Measurements from ENCODE around the gene ALPL.

DNA sequence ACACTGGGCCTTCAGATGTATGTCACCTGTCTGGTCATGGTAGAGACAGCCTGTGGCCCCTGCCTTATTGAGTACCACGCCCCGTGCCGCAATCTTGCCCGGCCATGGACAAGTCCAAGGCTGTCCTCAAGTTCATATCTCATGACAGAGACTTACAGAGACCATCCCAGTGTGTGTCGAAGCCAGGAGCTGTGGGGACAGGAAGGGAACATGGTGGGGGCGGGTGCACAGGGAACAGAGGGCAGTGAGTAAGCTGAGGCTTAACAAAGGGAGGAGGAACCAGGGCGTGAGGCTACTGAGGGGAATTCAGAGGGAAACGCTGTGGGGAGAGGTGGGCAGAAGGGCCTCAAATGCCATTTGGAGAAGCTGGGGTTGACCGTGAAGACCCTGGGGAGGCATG is 75.8 kb downstream of the ALPL start:
- TF ChIP-seq, protein P1, sequence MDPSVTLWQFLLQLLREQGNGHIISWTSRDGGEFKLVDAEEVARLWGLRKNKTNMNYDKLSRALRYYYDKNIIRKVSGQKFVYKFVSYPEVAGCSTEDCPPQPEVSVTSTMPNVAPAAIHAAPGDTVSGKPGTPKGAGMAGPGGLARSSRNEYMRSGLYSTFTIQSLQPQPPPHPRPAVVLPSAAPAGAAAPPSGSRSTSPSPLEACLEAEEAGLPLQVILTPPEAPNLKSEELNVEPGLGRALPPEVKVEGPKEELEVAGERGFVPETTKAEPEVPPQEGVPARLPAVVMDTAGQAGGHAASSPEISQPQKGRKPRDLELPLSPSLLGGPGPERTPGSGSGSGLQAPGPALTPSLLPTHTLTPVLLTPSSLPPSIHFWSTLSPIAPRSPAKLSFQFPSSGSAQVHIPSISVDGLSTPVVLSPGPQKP (IDR thresholded peaks at IDR 0.05; ENCODE audit: low read depth, low read length): no peak
- TF ChIP-seq CHD2 (IDR thresholded peaks at IDR 0.05; ENCODE audit: low read length, partially characterized antibody): no peak
- TF ChIP-seq JUN (IDR thresholded peaks at IDR 0.05): no peak
- TF ChIP-seq, protein P2, sequence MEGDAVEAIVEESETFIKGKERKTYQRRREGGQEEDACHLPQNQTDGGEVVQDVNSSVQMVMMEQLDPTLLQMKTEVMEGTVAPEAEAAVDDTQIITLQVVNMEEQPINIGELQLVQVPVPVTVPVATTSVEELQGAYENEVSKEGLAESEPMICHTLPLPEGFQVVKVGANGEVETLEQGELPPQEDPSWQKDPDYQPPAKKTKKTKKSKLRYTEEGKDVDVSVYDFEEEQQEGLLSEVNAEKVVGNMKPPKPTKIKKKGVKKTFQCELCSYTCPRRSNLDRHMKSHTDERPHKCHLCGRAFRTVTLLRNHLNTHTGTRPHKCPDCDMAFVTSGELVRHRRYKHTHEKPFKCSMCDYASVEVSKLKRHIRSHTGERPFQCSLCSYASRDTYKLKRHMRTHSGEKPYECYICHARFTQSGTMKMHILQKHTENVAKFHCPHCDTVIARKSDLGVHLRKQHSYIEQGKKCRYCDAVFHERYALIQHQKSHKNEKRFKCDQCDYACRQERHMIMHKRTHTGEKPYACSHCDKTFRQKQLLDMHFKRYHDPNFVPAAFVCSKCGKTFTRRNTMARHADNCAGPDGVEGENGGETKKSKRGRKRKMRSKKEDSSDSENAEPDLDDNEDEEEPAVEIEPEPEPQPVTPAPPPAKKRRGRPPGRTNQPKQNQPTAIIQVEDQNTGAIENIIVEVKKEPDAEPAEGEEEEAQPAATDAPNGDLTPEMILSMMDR (IDR thresholded peaks at IDR 0.05): no peak
- no peak for TF ChIP-seq EP300 (IDR thresholded peaks at IDR 0.05)
- TF ChIP-seq POLR2A (IDR thresholded peaks at IDR 0.05; ENCODE audit: low read length): no peak
- TF ChIP-seq, protein P3, sequence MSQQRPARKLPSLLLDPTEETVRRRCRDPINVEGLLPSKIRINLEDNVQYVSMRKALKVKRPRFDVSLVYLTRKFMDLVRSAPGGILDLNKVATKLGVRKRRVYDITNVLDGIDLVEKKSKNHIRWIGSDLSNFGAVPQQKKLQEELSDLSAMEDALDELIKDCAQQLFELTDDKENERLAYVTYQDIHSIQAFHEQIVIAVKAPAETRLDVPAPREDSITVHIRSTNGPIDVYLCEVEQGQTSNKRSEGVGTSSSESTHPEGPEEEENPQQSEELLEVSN (IDR thresholded peaks at IDR 0.05; ENCODE audit: borderline replicate concordance, low read depth): no peak
- TF ChIP-seq CEBPB (IDR thresholded peaks at IDR 0.05): no peak
- TF ChIP-seq, protein P4, sequence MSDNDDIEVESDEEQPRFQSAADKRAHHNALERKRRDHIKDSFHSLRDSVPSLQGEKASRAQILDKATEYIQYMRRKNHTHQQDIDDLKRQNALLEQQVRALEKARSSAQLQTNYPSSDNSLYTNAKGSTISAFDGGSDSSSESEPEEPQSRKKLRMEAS (IDR thresholded peaks at IDR 0.05): no peak

Measured in A549 (cell line).